Endodermal cell (in vitro differentiated cells): ENCODE data around the gene CEACAM6. TPM values are rescaled to one million over a fixed set of nuclear protein-coding genes. Genes with fewer than 3 reads are reported as not detected.

Experiments used
- DNase-seq: peaks from one replicate; pipeline ENCODE4 v3.0.0-alpha.2; 2017
- H3K27ac ChIP-seq: 2 replicates; pipeline ENCODE4 v1.5.1; 2013; ENCODE audit warnings: mild to moderate bottlenecking, low read depth, low read length, moderate library complexity
- H3K27me3 ChIP-seq: 2 replicates; pipeline ENCODE4 v1.6.1; 2013; ENCODE audit warnings: mild to moderate bottlenecking, low read length, moderate library complexity; ENCODE audit not compliant: insufficient read depth, control insufficient read depth, poor library complexity, severe bottlenecking
- H3K36me3 ChIP-seq: 2 replicates; pipeline ENCODE4 v1.7.0; 2013; ENCODE audit warnings: mild to moderate bottlenecking, low read length, moderate library complexity; ENCODE audit not compliant: control insufficient read depth, insufficient read depth
- H3K4me1 ChIP-seq: one replicate; pipeline ENCODE4 v1.7.0; 2013; ENCODE audit warnings: low read length; ENCODE audit not compliant: control insufficient read depth, insufficient read depth
- H3K4me3 ChIP-seq: 2 replicates; pipeline ENCODE4 v1.5.1; 2013; ENCODE audit warnings: mild to moderate bottlenecking, low read length, moderate library complexity
- H3K9ac ChIP-seq: 2 replicates; pipeline ENCODE4 v1.6.1; 2013; ENCODE audit warnings: mild to moderate bottlenecking, low read length, moderate library complexity; ENCODE audit not compliant: poor library complexity, severe bottlenecking; ENCODE audit errors: extremely low read depth
- H3K9me3 ChIP-seq: 2 replicates; pipeline ENCODE4 v1.6.1; 2013; ENCODE audit warnings: mild to moderate bottlenecking, low read length, moderate library complexity; ENCODE audit not compliant: control insufficient read depth
- H3K27ac Mint-ChIP-seq: 2 replicates; pipeline ENCODE4 v1.8.0; 2020; ENCODE audit warnings: mixed read lengths
- H3K27me3 Mint-ChIP-seq: 2 replicates; pipeline ENCODE4 v1.8.0; 2021; ENCODE audit warnings: mild to moderate bottlenecking, mixed read lengths; ENCODE audit not compliant: insufficient read depth
- H3K36me3 Mint-ChIP-seq: 2 replicates; pipeline ENCODE4 v1.8.0; 2020; ENCODE audit warnings: low read depth, mixed read lengths
- H3K4me1 Mint-ChIP-seq: 2 replicates; pipeline ENCODE4 v1.8.0; 2020; ENCODE audit warnings: mixed read lengths
- H3K4me3 Mint-ChIP-seq: 2 replicates; pipeline ENCODE4 v1.8.0; 2020; ENCODE audit warnings: mild to moderate bottlenecking, moderate library complexity, mixed read lengths
- H3K9me3 Mint-ChIP-seq: 2 replicates; pipeline ENCODE4 v1.8.0; 2020; ENCODE audit warnings: mild to moderate bottlenecking, mixed read lengths
- CTCF ChIP-seq: fragments of 200-600 bp; sonication (generic); conservative IDR thresholded peaks from 2 replicates; pipeline ENCODE4 v1.5.0; 2021; ENCODE audit warnings: antibody characterized with exemption, mild to moderate bottlenecking
- WGBS, 2 experiments: methylation state at CpG; one replicate each; pipeline versions ENCODE4 v1.1.5 to v1.1.7; 2013; ENCODE audit warnings: missing lambda C conversion rate in 2 of 2, mixed read lengths in 1 of 2; ENCODE audit not compliant: insufficient coverage in 1 of 2, insufficient read length in 1 of 2; 5-methylcytosine and 5-hydroxymethylcytosine counted together
- total RNA-seq, 2 donors: library from RNA; stranded (reverse); fragmentation: NEBNext Ultra II Directional in 1 of 2; extraction: Animal tissue kit (Norgen Biotek cat#: 25700) in 1 of 2; gene quantifications; 2 replicates in 1 of 2; 3 replicates in 1 of 2; pipeline ENCODE4 v1.2.1, GENCODE V29; 2021

CEACAM6 gene
- total RNA-seq, 2 donors from 2014 or later: not detected

- WGBS, 2 experiments: 46 to 62% methylated on average over 4 of the region's 4 CpGs
- H3K27ac ChIP-seq: no peak overlapping the region
- no peaks in the 10 kb centered on the region for H3K36me3 ChIP-seq
- no peaks in the 10 kb centered on the region for H3K4me1 Mint-ChIP-seq
- peaks cover 11% of the 10 kb centered on the region for H3K27me3 ChIP-seq
- H3K9me3 ChIP-seq: no peaks in the 10 kb centered on the region
- no peak overlapping the region for H3K4me3 Mint-ChIP-seq
- DNase-seq: no peak
- no peak overlapping the region for H3K9ac ChIP-seq
- H3K36me3 Mint-ChIP-seq: no peaks in the 10 kb centered on the region
- H3K27me3 Mint-ChIP-seq: peaks cover 1% of the 10 kb centered on the region
- no peak for TF ChIP-seq CTCF
- H3K4me3 ChIP-seq: no peak overlapping the region
- H3K4me1 ChIP-seq: no peaks in the 10 kb centered on the region
- H3K27ac Mint-ChIP-seq: no peak overlapping the region
- H3K9me3 Mint-ChIP-seq: peaks cover 17% of the 10 kb centered on the region
Observed at GRCh38 chr19:41813911-41814310, 58.6 kb downstream of the CEACAM6 start.

GRCh38 chr19:41815301-41815700, 60.0 kb downstream of the CEACAM6 start:
- no peak overlapping the region for H3K4me3 Mint-ChIP-seq
- no peak for DNase-seq
- WGBS, 2 experiments: 33% methylated on average over 2 of the region's 4 CpGs; no CpG with 5 or more reads in 1 of the 2 experiments
- H3K9me3 ChIP-seq: no peaks in the 10 kb centered on the region
- no peak overlapping the region for H3K9ac ChIP-seq
- TF ChIP-seq CTCF: no peak
- H3K36me3 Mint-ChIP-seq: no peaks in the 10 kb centered on the region
- no peak overlapping the region for H3K4me3 ChIP-seq
- H3K4me1 ChIP-seq: no peaks in the 10 kb centered on the region
- H3K27ac ChIP-seq: no peak overlapping the region
- H3K27me3 ChIP-seq: peaks cover 11% of the 10 kb centered on the region
- no peaks in the 10 kb centered on the region for H3K4me1 Mint-ChIP-seq
- H3K36me3 ChIP-seq: no peaks in the 10 kb centered on the region
- peaks cover 1% of the 10 kb centered on the region for H3K27me3 Mint-ChIP-seq
- no peak overlapping the region for H3K27ac Mint-ChIP-seq
- H3K9me3 Mint-ChIP-seq: peaks cover 15% of the 10 kb centered on the region

- Mint-ChIP-seq H3K36me3 (no peaks in the 10 kb centered on the region), H3K4me3 (no peak overlapping the region), H3K27me3 (peaks cover 1% of the 10 kb centered on the region), H3K27ac (no peak overlapping the region), H3K4me1 (no peaks in the 10 kb centered on the region), H3K9me3 (peaks cover 15% of the 10 kb centered on the region)
- Histone ChIP-seq H3K4me1 (no peaks in the 10 kb centered on the region), H3K9ac (no peak overlapping the region), H3K4me3 (no peak overlapping the region), H3K27ac (no peak overlapping the region), H3K9me3 (no peaks in the 10 kb centered on the region), H3K27me3 (peaks cover 11% of the 10 kb centered on the region), H3K36me3 (no peaks in the 10 kb centered on the region)
- no peak for DNase-seq
- TF ChIP-seq CTCF: no peak
- WGBS, 2 experiments: 85 to 100% methylated on average over 2 of the region's 2 CpGs
Observed at GRCh38 chr19:41816761-41817160, 61.4 kb downstream of the CEACAM6 start.
